GM10248 (cell line): ENCODE data around the gene TTYH3.
"Not testable (repeated sequence)": the region's sequence is repeated elsewhere in the genome, so short reads cannot be mapped to it uniquely, and the experiment has no call there.

Experiments used
- CTCF ChIA-PET: fragments of 300-600 bp; sonication (Branson Sonifier 250); formaldehyde crosslinking; extraction: SDS; loops from one replicate; lab custom pipeline; 2021; ENCODE audit warnings: antibody characterized with exemption; lab: Yijun Ruan, JAX
- POLR2A ChIA-PET: fragments of 350-650 bp; sonication (Branson Sonifier 250); formaldehyde crosslinking; extraction: SDS; loops from one replicate; lab custom pipeline; 2020; ENCODE audit warnings: antibody characterized with exemption; lab: Yijun Ruan, JAX
- DNase-seq: peaks from one replicate; pipeline ENCODE4 v3.0.0; 2012; ENCODE audit errors: extremely low spot score
- TF ChIP-seq, protein P1 (sequence below): IDR thresholded peaks from 2 replicates; pipeline ENCODE4 v1.5.1; 2012; ENCODE audit warnings: mild to moderate bottlenecking, low read depth; ENCODE audit errors: extremely low read depth, missing control alignments, control extremely low read depth

The TTYH3 gene

DNA sequence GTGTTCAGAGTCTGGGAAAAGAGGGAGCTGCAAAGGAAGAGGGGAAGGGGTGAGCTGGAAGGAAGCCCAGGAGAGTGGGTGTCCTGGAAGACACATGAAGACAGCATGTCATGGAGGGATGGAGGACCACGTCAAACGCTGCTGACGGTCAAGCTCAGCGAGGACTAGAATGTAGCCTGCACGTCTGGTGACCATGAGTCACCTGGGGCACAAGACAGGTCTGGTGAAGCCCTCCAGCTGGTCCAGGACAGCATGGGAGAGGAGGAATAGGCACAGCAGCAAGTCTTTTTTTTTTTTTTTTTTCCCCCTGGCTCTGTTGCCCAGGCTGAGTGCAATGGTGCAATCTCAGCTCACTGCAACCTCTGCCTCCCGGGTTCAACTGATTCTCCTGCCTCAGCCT, 36.6 kb downstream of the TTYH3 start:
- ChIA-PET CTCF (interaction anchor here (0.9 to 6.1 kb wide), 5 partner anchors 8 to 47 kb away, joined by 4 to 56 read pairs (median 4); no protein-coding TSS in a partner anchor), POLR2A (interaction anchor here (0.7 kb wide), 1 partner anchor 37 kb away, joined by 3 read pairs; no protein-coding TSS in a partner anchor)
- TF ChIP-seq, protein P1, sequence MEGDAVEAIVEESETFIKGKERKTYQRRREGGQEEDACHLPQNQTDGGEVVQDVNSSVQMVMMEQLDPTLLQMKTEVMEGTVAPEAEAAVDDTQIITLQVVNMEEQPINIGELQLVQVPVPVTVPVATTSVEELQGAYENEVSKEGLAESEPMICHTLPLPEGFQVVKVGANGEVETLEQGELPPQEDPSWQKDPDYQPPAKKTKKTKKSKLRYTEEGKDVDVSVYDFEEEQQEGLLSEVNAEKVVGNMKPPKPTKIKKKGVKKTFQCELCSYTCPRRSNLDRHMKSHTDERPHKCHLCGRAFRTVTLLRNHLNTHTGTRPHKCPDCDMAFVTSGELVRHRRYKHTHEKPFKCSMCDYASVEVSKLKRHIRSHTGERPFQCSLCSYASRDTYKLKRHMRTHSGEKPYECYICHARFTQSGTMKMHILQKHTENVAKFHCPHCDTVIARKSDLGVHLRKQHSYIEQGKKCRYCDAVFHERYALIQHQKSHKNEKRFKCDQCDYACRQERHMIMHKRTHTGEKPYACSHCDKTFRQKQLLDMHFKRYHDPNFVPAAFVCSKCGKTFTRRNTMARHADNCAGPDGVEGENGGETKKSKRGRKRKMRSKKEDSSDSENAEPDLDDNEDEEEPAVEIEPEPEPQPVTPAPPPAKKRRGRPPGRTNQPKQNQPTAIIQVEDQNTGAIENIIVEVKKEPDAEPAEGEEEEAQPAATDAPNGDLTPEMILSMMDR, result no peak
- no peak for DNase-seq

DNA sequence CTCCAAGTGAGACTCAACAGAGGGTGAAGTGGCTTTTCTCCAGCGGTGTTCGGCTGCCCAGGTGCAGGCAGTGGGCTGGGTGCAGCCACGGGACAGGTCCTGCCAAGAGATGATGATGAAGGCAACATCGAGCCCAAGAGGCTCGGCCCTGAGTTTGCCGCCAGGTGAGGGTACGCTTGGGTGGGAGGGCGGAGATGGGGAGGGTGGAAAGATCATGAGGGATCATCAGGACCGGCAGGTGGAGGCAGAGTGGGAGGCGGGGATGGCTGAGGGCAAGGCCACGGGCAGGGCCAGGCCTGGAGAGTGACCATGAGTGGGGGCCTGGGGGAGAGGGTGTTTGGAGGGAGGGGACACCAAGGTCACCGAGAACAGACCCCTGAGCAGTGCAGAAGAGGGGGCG, 38.4 kb downstream of the TTYH3 start:
- CTCF ChIA-PET, result interaction anchor here (0.7 to 6.1 kb wide), 30 partner anchors 11 to 219 kb away, joined by 3 to 65 read pairs (median 5); partner anchors contain the start of genes AMZ1 and IQCE
- POLR2A ChIA-PET, result no interaction called here
- TF ChIP-seq, protein P1, result no peak
- no peak for DNase-seq

DNA sequence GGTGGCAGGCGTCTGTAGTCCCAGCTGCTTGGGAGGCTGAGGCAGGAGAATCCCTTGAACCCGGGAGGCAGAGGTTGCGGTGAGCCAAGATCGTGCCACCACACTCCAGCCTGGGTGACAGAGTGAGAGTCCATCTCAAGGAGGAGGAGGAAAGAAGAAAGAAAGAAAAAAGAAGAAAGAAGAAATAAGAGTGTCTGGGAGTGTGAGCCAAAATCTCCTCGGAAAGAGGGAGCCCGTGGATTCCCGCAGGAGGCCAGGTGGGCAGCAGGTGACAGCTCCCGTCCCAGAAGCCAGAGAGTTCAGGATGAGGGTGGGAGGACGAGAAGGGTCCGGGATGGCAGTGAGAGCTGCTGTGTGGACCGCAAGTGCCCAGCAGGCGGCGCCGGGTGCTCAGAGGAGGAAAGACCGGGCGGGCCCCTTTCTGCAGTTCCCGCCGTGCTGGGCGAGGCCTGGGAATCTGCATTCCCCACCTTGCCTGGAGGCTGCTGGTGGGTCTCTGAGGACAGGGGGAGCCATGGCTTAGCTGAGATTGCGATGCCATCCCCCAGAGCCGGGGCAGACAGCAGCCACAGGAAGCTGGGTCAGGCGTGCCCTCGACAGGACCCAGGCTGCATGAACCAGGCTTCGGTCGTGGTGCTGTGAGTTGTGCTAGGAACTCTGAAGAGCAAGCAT, 39.1 kb downstream of the TTYH3 start:
- TF ChIP-seq, protein P1, result peak; percentile 95
- POLR2A ChIA-PET, result no interaction called here
- CTCF ChIA-PET, result interaction anchor here (0.7 to 6.1 kb wide), 37 partner anchors 9 to 223 kb away, joined by 3 to 65 read pairs (median 4); partner anchors contain the start of genes AMZ1 and IQCE
- peak; percentile 87 for DNase-seq

DNA sequence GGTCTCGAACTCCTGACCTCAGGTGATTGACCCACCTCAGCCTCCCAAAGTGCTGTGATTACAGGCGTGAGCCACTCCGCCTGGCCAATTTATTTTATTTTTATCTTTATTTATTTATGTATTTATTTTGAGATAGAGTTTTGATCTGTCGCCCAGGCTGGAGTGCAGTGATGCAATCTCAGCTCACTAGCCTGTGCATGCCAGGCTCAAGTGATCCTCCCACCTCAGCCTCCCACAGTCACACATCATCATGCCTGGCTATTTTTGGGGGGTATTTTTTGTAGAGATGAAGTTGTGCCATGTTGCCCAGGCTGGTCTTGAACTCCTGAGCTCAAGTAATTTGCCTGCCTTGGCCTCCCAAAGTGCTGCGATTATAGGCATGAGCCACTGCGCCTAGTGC, 41.4 kb downstream of the TTYH3 start:
- POLR2A ChIA-PET, DNase-seq: not testable (repeated sequence)
- CTCF ChIA-PET, result interaction anchor here (1.0 to 6.1 kb wide), 5 partner anchors 8 to 222 kb away, joined by 3 to 65 read pairs (median 38); no protein-coding TSS in a partner anchor

DNA sequence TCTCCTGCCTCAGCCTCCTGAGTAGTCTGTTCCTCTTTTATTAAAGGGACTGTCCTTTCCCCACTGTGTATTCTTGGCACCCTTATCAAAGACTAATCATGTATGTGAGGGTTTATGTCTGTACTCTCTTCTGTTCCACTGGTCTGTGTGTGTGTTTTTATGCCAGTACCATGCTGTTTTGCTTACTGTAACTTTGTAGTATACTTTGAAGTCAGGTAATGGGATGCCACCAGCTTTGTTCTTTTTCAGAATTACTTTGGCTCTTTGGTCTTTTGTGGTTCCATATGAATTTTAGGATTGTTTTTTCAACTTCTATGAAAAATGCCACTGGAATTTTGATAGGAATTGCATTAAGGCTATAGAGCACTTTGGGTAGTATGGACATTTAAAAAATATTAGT, 42.1 kb downstream of the TTYH3 start:
- ChIA-PET POLR2A (no interaction called here), CTCF (interaction anchor here (1.0 to 4.6 kb wide), 3 partner anchors 7 to 223 kb away, joined by 3 to 38 read pairs (median 3); no protein-coding TSS in a partner anchor)
- no peak for DNase-seq
- TF ChIP-seq, protein P1, result no peak

DNA sequence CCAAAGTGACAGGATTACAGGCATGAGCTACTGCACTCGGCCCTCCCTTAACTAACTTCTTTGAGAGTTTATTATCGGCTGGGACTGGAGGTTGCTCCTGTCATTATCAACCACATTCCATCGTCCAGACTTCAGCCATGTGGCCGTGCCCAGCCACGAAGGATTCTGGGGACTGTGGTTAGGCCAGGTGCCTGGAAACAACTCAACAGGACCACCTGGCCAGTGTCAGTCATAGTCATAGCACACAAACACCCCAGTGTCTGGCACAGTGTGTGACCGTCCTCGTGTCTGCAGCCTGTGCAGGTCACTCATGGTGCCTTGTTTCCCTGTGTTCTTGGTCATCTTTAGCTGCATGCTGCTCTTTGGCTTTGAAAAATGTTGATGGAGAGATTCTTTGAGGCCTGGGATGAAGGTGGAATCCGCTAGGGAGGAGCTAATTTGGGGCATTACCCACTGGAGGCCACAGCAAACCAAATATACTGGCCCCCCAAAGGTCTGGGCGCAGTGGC, 43.5 kb downstream of the TTYH3 start:
- no peak for DNase-seq
- TF ChIP-seq, protein P1, result no peak
- POLR2A ChIA-PET, result no interaction called here
- CTCF ChIA-PET, result interaction anchor here (1.4 kb wide), 1 partner anchor 35 kb away, joined by 4 read pairs; no protein-coding TSS in a partner anchor

DNA sequence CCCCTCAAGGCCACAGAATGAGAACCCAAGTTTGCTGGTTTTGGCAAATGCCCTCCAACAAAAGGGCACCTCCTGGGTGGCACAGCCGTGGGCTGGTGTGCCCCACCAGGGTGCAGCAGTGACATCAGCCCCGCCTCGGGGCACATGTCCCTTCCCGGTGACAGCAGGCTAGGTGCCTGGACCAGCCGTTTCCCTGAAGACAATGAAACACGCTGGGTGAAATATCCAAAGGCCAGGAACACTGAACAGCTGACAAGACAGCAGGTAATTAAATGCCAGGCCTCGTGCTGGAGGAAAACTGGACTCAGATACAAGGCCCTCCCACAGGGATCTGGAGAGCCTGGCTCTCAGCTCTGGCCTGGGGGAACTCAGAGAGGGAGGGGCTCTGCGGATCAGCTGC, 44.8 kb downstream of the TTYH3 start:
- CTCF ChIA-PET, DNase-seq, POLR2A ChIA-PET: not testable (repeated sequence)

DNA sequence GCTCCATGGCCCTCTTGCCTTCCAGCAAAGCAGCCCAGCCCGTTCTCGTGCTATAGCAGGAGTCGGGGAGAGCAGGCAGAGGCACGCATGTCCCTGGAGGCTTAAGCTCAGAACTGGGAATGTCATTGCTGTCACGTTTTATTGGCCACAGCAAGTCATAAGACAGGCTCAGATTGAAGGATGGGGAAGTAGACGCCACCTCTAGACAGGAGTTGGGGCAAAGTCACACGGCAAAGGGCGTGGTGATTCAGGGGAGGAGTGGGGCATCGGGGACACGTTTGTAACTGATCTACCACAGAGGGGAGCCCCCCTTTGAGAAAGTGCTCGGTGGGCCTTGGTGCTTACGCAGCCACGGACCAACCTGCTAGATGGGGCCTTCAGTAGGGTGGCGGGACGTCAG, 46.7 kb downstream of the TTYH3 start:
- CTCF ChIA-PET, result interaction anchor here (4.7 kb wide), 1 partner anchor 7 kb away, joined by 38 read pairs; no protein-coding TSS in a partner anchor
- DNase-seq, POLR2A ChIA-PET: not testable (repeated sequence)

DNA sequence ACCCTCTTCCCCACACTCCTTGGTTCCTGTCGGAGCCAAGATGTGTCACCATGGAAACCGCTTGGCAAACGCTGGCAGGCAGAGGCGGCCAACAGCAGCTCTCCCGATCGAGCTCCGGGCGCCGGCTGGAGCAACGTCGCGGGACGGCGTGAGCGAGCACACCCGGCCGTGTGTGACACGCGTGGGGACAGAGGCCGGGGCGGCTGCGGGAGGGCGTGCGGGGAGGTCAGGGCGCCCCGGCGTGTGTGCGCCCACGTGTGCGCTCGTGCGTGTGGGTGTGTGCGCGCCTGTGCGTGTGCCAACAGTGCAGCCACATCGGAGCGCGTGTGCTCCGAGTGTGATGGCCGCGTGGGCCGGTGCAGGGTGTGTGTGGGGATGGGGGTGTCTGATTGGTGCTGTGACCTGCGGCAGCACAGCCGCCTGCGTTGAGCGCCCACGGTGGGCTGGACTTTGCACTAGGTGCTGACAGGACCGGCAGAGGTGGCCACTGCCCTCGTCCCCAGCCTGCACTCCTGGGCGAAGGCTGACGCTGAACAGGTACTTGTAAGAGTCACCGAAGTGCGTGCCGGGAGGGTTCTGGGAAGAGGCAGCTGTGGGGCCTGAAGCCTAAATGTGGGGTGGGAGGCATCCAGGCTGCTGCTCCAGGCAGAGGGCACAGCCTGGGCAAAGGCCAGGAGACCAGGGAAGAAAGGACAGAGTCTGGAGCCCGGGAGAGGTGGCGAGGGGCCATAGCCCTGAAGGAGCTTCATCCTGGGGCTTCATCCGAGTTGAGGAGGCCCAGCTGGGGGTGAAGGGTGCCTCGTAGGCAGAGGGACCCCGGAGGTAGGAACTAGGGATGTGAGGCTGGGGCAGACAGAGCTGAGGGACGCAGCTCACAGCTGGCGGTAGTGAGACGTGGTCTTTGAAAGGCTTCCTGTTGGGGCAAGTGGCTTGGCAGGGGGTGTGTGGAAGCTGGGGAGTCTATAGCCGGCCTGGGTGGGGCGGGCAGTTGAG, 47.6 kb downstream of the TTYH3 start:
- CTCF ChIA-PET, result interaction anchor here (0.7 to 4.7 kb wide), 8 partner anchors 8 to 227 kb away, joined by 3 to 38 read pairs (median 6); no protein-coding TSS in a partner anchor
- POLR2A ChIA-PET, DNase-seq: not testable (repeated sequence)
